Esophagus squamous epithelium (tissue), 4 donors: ENCODE data around the gene APOBEC3H.

Source experiments
- CTCF ChIP-seq, 6 experiments: fragments of 450-650 bp in 4 of 6; fragments of 200-600 bp in 2 of 6; sonication (generic) in 2 of 6; IDR thresholded peaks; one replicate each; pipeline ENCODE4 v1.5.1; 2016 to 2019; ENCODE audit warnings: antibody characterized with exemption in 6 of 6, mild to moderate bottlenecking in 4 of 6, moderate library complexity in 4 of 6
- POLR2A ChIP-seq, 4 donors: fragments of 450-650 bp; IDR thresholded peaks; one replicate each; pipeline ENCODE4 v1.6.1; 2017; ENCODE audit warnings: antibody characterized with exemption in 4 of 4, mild to moderate bottlenecking in 4 of 4, moderate library complexity in 3 of 4

GRCh38 chr22:39147335-39148025 lies 50.4 kb downstream of the APOBEC3H start:
- TF ChIP-seq CTCF (IDR thresholded peaks at IDR 0.05) (no peak), POLR2A (IDR thresholded peaks at IDR 0.05) (no peak)
